ENCODE measurements around the gene ITGA1.

DNA sequence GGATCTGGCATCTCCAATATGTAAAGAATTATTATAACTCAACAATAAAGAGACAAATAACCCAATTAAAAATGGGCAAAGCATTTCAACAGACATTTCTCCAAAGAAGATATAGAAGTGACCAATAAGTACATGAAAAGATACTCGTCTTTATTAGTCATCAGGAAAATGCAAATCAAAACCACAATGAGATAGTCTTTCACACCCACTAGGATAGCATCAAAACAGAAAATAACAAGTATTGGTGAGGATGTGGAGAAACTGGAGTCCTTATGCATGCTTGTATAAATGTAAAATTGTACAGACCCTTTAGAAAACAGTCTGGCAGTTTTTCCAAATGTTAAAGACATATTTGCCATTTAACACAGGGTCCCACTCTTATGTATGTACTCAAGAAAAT is 39.1 kb upstream of the ITGA1 start:
- TF ChIP-seq, protein P1, sequence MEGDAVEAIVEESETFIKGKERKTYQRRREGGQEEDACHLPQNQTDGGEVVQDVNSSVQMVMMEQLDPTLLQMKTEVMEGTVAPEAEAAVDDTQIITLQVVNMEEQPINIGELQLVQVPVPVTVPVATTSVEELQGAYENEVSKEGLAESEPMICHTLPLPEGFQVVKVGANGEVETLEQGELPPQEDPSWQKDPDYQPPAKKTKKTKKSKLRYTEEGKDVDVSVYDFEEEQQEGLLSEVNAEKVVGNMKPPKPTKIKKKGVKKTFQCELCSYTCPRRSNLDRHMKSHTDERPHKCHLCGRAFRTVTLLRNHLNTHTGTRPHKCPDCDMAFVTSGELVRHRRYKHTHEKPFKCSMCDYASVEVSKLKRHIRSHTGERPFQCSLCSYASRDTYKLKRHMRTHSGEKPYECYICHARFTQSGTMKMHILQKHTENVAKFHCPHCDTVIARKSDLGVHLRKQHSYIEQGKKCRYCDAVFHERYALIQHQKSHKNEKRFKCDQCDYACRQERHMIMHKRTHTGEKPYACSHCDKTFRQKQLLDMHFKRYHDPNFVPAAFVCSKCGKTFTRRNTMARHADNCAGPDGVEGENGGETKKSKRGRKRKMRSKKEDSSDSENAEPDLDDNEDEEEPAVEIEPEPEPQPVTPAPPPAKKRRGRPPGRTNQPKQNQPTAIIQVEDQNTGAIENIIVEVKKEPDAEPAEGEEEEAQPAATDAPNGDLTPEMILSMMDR (conservative IDR thresholded peaks at IDR 0.05; ENCODE audit: low read length), result no peak
- TF ChIP-seq EZH2phosphoT487 (IDR thresholded peaks at IDR 0.05; ENCODE audit: borderline replicate concordance, low read depth, low read length), result no peak

All from OCI-LY7 (cell line).